Kasumi-1 (cell line): ENCODE measurements around the gene WNT7B.

ENCODE experiments used
- DNase-seq, 2 experiments: peaks; one replicate each; lab custom pipeline; 2025; lab: John Stamatoyannopoulos, UW

The WNT7B gene

GRCh38 chr22:45953178-45953577 lies 23.8 kb downstream of the WNT7B start:
- DNase-seq = no peak

GRCh38 chr22:45952553-45952952 lies 24.4 kb downstream of the WNT7B start:
- no peak for DNase-seq

GRCh38 chr22:45952151-45952550 lies 24.8 kb downstream of the WNT7B start:
- DNase-seq = no peak

- DNase-seq = no peak
Measured at GRCh38 chr22:45949891-45950290, 27.1 kb downstream of the WNT7B start.

- DNase-seq = no peak
Measured at GRCh38 chr22:45949258-45949870, 27.6 kb downstream of the WNT7B start.

GRCh38 chr22:45948081-45948648 lies 28.8 kb downstream of the WNT7B start:
- no peak for DNase-seq

GRCh38 chr22:45946805-45947600 lies 30.0 kb downstream of the WNT7B start:
- no peak for DNase-seq

GRCh38 chr22:45945621-45946106 lies 31.3 kb downstream of the WNT7B start:
- no peak for DNase-seq

- DNase-seq = no peak
Measured at GRCh38 chr22:45942787-45943493, 34.0 kb downstream of the WNT7B start.

- no peak for DNase-seq
Measured at GRCh38 chr22:45942344-45942743, 34.6 kb downstream of the WNT7B start.

- DNase-seq = no peak
Measured at GRCh38 chr22:45938913-45939312, 38.0 kb downstream of the WNT7B start.

- no peak for DNase-seq
Measured at GRCh38 chr22:45937960-45938359, 39.0 kb downstream of the WNT7B start.

- DNase-seq = no peak
Measured at GRCh38 chr22:45935573-45935972, 41.4 kb downstream of the WNT7B start.

- no peak for DNase-seq
Measured at GRCh38 chr22:45934659-45935341, 42.2 kb downstream of the WNT7B start.

- no peak for DNase-seq
Measured at GRCh38 chr22:45934168-45934564, 42.8 kb downstream of the WNT7B start.

GRCh38 chr22:45933506-45934167 lies 43.3 kb downstream of the WNT7B start:
- no peak for DNase-seq

- no peak for DNase-seq
Measured at GRCh38 chr22:45932071-45932470, 44.9 kb downstream of the WNT7B start.

GRCh38 chr22:45931042-45931441 lies 45.9 kb downstream of the WNT7B start:
- no peak for DNase-seq

GRCh38 chr22:45930324-45930723 lies 46.6 kb downstream of the WNT7B start:
- DNase-seq = no peak

- DNase-seq = no peak
Measured at GRCh38 chr22:45929649-45930048, 47.3 kb downstream of the WNT7B start.

GRCh38 chr22:45928726-45929368 lies 48.1 kb downstream of the WNT7B start:
- DNase-seq = no peak
